Activated T-helper 1 cell treated with anti-CD3 and anti-CD28 coated beads, Interleukin-12 subunit alpha, Interleukin-12 subunit beta, Interleukin-2, Interleukin-4 antibody, amounts not matched to agents 30 ng/mL and 10 ng/mL and 1 ng/mL, durations not matched to agents 14 hours and 24 hours and 36 hours (primary cell): ENCODE data around the gene CARD9. TPM values are rescaled to one million over a fixed set of nuclear protein-coding genes. Genes with fewer than 3 reads are reported as not detected.

Experiments
- DNase-seq: peaks from one replicate; pipeline ENCODE4 v3.0.0; 2021; ENCODE audit warnings: low spot score
- H3K27ac Mint-ChIP-seq: one replicate; pipeline ENCODE4 v1.8.0; 2021; ENCODE audit warnings: mild to moderate bottlenecking, mixed read lengths
- H3K27me3 Mint-ChIP-seq: one replicate; pipeline ENCODE4 v1.8.0; 2022; ENCODE audit warnings: mild to moderate bottlenecking, moderate library complexity, mixed read lengths; ENCODE audit not compliant: insufficient read depth
- H3K36me3 Mint-ChIP-seq: one replicate; pipeline ENCODE4 v1.8.0; 2021; ENCODE audit warnings: low read depth, mixed read lengths
- H3K4me1 Mint-ChIP-seq: one replicate; pipeline ENCODE4 v1.8.0; 2021; ENCODE audit warnings: low read depth, mixed read lengths
- H3K4me3 Mint-ChIP-seq: one replicate; pipeline ENCODE4 v1.8.0; 2021; ENCODE audit warnings: mild to moderate bottlenecking, moderate library complexity, mixed read lengths
- H3K9me3 Mint-ChIP-seq: one replicate; pipeline ENCODE4 v1.8.0; 2021; ENCODE audit warnings: mixed read lengths
- intact Hi-C: fragments of 100-400 bp; cut with micrococcal nuclease; formaldehyde crosslinking; loops from one replicate; pipeline ENCODE4 v1.15.1; 2024
- total RNA-seq: library from RNA; stranded (reverse); gene quantifications from 2 replicates; pipeline ENCODE4 v1.2.3, GENCODE V29; 2022

The CARD9 gene
- total RNA-seq, 1 donor from 2014 or later: 7.1 TPM

DNA sequence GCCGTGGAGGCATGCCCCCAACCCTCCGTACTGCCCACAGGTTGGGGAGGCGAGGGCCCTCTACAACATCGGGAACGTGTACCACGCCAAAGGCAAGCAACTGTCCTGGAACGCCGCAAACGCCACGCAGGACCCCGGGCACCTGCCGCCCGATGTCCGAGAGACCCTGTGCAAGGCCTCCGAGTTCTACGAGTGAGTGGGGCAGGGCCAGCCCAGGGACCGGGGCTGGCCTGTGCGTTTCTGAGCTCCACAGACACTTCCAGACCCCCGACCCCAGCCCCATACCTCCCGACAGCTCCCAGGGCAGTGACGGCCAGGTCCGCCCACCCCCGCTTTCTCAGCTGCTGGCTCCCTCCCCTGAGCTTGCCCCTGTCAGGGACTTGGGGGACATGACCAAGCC lies 36.6 kb downstream of the CARD9 start:
- no peaks in the 10 kb centered on the region for H3K27me3 Mint-ChIP-seq
- no peaks in the 10 kb centered on the region for H3K9me3 Mint-ChIP-seq
- no peaks in the 10 kb centered on the region for H3K4me1 Mint-ChIP-seq
- H3K4me3 Mint-ChIP-seq: no peak overlapping the region
- no peak overlapping the region for H3K27ac Mint-ChIP-seq
- DNase-seq: no peak
- intact Hi-C loops: no loop called here
- no peaks in the 10 kb centered on the region for H3K36me3 Mint-ChIP-seq

DNA sequence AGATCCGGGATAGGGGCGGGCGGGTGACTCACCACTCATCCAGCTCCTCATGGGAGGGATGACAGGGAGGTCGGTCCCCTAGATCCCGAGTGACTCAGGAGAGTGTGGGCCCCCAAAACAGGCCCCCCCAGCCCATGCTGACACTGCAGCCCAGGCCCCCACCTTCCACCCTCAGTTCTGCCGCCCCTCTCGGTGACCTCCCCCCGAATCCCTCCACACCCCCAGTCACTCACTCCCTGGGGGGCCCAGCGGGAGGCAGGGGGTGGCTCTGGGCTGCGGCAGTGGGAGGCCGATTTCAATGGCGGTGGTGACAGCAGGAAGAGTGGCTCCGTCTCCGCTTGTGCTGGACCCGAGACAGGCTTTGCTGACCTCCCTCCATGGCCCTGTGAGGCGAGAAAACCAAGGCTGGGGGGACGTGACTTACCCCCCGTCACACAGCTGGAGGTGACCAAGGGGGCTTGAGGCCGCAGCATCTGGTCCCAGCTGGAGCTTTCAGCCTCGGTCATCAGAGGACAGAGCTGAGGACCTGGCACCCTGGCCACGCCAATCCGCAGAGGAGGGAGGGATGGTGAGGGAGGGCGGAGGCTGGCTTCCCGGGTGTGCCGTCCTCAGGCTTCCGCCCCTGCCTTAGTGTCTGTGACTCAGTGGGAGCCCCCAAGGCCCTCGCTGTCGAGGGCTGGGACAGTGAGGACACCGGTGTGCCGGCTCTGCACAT lies 37.2 kb downstream of the CARD9 start:
- no peak overlapping the region for H3K27ac Mint-ChIP-seq

DNA sequence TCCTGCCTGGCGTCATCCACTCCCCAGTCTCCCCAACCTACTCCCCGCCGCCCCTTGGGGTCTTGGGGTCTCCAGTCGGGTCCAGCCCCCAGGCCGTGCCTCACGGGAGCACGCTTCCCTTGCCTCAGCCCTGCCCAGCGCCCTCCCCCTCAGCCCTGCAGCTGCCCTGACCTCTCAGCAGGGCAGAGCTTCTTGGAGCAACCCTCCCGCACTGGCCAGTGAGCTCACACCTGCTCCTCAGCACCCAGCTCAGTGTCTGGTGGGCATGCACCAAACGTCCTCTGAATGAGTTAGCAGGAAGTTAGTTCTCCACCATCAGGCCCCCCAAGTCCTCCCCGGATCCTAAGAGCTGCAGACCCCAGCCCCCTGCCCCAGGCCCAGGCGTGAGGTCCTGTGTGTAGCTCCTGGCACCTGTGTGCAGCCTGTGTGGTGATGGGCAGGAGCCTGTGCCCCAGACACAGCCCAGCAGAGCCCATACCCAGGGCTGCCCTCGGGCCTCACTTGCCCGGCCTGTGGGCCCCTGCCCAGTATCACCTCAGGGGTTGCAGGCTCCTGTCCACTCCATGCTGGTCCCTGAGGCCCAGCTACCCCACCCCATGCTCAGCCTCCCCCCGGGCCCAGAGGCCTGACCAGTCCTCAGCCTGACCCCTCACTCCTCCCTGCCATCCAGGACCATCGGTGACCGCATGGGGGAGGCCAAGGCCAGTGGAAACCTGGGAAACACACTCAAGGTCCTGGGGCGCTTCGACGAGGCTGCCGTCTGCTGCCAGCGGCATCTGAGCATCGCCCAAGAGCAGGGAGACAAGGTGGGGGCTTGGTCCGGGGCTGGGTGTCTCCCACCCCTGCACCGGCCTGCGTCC lies 37.9 kb downstream of the CARD9 start:
- Mint-ChIP-seq H3K36me3 (no peaks in the 10 kb centered on the region), H3K27ac (no peak overlapping the region), H3K27me3 (no peaks in the 10 kb centered on the region), H3K4me3 (no peak overlapping the region), H3K9me3 (no peaks in the 10 kb centered on the region), H3K4me1 (no peaks in the 10 kb centered on the region)
- intact Hi-C loops: no loop called here
- no peak for DNase-seq

More for the DNA sequence above, 37.2 kb downstream of the CARD9 start:
- no peaks in the 10 kb centered on the region for H3K9me3 Mint-ChIP-seq
- H3K4me3 Mint-ChIP-seq: no peak overlapping the region
- no peaks in the 10 kb centered on the region for H3K4me1 Mint-ChIP-seq
- no peak for DNase-seq
- H3K27me3 Mint-ChIP-seq: no peaks in the 10 kb centered on the region
- intact Hi-C loops: no loop called here
- H3K36me3 Mint-ChIP-seq: no peaks in the 10 kb centered on the region

DNA sequence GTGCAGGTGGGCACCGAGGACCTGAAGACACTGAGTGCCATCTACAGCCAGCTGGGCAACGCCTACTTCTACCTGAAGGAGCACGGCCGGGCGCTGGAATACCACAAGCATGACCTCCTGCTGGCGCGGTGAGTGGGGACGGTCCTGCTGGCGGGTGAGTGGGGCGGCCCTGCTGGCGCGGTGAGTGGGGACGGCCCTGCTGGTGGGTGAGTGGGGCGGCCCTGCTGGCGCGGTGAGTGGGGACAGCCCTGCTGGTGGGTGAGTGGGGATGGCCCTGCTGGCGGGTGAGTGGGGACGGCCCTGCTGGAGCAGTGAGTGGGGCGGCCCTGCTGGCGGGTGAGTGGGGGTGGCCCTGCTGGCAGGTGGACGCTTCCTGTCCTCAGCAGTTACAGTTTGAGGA lies 38.9 kb downstream of the CARD9 start:
- H3K36me3 Mint-ChIP-seq: no peaks in the 10 kb centered on the region
- H3K27me3 Mint-ChIP-seq: no peaks in the 10 kb centered on the region
- no peak overlapping the region for H3K4me3 Mint-ChIP-seq
- no peak overlapping the region for H3K27ac Mint-ChIP-seq
- DNase-seq: no peak
- no peaks in the 10 kb centered on the region for H3K4me1 Mint-ChIP-seq
- H3K9me3 Mint-ChIP-seq: no peaks in the 10 kb centered on the region
- intact Hi-C loops: no loop called here

DNA sequence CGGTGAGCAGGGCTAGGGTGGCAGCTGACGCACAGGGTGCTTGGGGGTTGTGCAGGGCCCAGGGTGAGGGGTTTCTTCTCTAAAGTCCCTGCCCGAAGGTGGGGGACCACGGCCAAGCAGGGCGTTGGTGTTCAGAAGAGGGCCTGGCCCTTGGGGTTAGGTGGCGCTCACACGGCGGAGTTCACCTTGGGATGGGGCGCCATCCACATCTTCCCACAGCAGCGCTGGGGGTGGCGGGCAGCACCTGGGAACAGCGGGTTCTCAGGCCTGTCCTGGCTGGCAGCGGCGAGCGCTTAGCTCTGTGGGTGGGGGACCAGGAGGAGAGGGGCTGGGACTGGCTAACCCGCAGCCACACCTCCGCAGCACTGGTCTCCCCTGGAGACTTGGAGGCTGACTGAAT lies 40.0 kb downstream of the CARD9 start:
- Mint-ChIP-seq H3K27me3 (no peaks in the 10 kb centered on the region), H3K9me3 (no peaks in the 10 kb centered on the region), H3K4me3 (no peak overlapping the region), H3K27ac (no peak overlapping the region), H3K36me3 (no peaks in the 10 kb centered on the region), H3K4me1 (no peaks in the 10 kb centered on the region)
- DNase-seq: no peak
- intact Hi-C loops: no loop called here

DNA sequence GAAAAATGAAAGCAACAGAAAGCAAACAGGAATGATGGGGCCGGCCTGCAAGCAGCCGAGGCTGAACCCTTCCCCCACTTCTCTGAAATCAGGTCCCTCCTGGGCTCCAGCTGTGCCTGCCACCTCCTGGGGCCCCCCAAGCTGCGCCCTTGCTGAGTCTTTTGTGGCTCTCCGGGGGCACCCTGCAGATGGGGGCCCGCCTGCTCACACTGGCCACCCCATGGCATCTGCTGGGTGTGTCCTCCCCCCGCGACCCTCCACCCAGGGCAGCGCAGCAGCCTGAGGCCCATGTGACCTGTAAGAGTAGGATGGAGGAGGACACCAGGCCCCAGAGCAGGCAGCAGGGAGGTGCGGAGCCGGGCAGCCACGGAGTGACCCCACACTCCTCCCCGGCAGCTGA lies 40.4 kb downstream of the CARD9 start:
- DNase-seq: no peak
- Mint-ChIP-seq H3K36me3 (no peaks in the 10 kb centered on the region), H3K4me1 (no peaks in the 10 kb centered on the region), H3K27ac (no peak overlapping the region), H3K27me3 (no peaks in the 10 kb centered on the region), H3K4me3 (no peak overlapping the region), H3K9me3 (no peaks in the 10 kb centered on the region)
- intact Hi-C loops: no loop called here

DNA sequence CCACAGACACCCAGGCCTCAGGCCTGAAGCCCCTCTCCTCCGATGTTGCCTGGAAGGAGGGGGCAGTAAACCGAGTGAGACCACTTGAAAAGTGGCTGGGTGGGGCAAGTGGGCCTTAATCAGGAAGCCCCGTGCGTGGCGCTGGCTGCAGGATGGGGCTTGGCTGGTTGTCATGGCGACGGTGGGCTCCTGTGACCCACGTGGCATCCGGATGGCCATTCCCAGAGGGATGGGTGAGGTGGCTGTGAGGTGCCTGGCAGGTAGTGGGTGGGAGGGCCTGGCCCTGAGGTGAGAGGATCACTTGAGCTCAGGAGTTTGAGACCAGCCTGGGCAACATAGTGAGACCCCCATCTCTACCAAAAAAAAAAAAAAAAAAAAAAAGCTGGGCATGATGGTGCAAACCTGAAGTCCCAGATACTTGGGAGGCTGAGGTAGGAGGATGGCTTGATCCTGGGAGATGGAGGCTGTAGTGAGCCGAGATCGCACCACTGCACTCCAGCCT lies 40.9 kb downstream of the CARD9 start:
- Mint-ChIP-seq H3K36me3 (no peaks in the 10 kb centered on the region), H3K27me3 (no peaks in the 10 kb centered on the region), H3K4me3 (no peak overlapping the region), H3K27ac (no peak overlapping the region), H3K4me1 (no peaks in the 10 kb centered on the region), H3K9me3 (no peaks in the 10 kb centered on the region)
- no peak for DNase-seq
- intact Hi-C loops: no loop called here

DNA sequence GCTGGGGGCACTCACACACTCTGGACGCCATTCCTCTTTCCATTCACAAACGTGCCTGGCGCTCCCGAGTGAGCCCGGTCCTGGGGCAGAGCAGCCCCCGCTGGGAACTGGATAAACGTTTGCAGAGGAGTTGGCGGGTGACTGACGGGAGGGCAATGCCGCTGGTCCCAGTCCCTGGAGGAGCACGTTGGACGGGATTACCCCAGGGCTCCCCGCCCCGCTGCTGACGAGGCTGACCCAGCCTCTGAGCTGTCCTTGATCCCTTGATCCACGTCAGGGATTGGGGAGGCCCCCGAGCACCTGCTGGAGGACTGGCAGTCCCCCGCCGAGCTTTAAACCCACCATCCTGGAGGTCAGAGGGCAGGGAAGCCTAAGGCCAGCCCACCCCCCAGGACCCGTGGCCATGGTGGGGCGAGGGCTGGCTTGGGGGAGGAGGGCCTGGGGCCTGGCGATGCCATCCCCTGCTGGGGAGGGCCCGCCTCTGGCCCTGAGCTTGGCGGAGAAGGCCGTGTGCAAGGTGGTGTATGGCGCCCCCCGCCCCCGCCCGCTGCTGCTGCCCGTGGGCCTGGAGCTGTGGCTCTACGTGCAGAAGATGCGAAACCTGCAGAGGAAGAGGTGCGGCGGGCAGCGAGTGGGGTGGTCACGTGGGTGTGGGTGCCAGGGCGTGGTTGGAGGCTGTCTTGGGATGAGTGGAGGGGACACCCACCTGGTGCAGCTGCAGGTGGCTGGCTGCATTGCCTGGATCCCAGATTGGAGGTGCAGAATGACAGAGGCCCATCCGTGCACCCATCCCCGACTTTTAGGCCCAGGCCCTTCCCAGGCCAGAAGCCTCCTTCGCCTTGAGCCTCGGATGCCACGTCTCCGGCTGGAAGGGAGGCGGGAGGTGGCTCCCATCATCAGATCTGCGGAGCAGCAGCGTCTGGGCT lies 41.6 kb downstream of the CARD9 start:
- H3K4me1 Mint-ChIP-seq: no peaks in the 10 kb centered on the region
- no peaks in the 10 kb centered on the region for H3K36me3 Mint-ChIP-seq
- no peak overlapping the region for H3K27ac Mint-ChIP-seq
- no peaks in the 10 kb centered on the region for H3K9me3 Mint-ChIP-seq
- no peak for DNase-seq
- H3K27me3 Mint-ChIP-seq: no peaks in the 10 kb centered on the region
- intact Hi-C loops: no loop called here
- H3K4me3 Mint-ChIP-seq: no peak overlapping the region

DNA sequence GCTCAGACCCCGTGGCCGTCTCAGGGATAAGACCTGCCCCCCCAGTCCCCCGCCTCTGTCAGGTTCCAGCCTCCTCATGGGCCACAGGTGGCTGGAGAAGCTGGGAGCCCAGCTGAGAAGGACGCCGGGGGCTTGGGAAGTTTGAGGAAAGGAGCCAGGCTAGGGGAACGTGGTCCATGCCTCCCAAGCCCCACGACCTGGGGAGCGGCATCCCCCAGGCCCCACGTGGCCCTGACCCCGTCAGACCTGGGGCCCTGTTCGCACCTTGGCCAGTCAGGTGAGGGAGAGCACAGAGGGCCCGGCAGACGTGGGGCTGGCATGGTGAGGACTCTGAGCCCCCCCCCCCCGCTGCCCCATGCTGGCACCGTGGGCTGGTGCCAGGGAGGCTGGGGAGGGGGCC lies 42.4 kb downstream of the CARD9 start:
- Mint-ChIP-seq H3K36me3 (no peaks in the 10 kb centered on the region), H3K4me1 (no peaks in the 10 kb centered on the region), H3K27ac (no peak overlapping the region), H3K27me3 (no peaks in the 10 kb centered on the region), H3K4me3 (no peak overlapping the region), H3K9me3 (no peaks in the 10 kb centered on the region)
- no peak for DNase-seq
- intact Hi-C loops: no loop called here

DNA sequence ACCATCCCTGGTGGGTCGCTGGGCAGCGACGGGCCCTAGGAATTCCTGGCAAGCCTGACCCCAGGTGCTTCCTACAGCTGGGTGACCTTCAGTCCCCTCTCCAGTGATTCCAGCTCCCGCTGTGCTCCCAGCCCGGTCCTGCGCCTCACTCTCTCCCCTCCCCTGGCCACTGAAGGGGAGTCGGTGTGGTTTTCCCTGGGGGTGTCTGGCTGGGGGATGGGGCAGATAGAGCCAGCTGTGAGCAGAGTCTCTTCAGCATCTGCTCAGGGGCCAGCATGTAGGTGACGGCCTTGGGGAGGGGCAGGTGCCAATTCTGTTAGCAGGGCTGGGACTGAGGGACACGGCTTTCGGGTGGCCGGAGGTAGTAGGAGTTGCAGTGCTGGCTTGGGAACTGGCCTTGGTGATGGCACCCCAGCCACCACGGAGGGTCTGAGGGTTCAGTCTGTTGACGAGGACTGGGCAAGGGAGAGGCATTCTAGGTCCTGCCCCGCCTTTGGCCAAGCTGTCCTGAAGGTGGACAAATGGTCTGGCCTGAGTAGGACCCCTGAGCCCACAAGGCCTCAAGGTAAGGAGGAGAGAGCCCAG lies 43.0 kb downstream of the CARD9 start:
- H3K4me3 Mint-ChIP-seq: no peak overlapping the region
- DNase-seq: no peak
- no peaks in the 10 kb centered on the region for H3K27me3 Mint-ChIP-seq
- H3K27ac Mint-ChIP-seq: no peak overlapping the region
- intact Hi-C loops: no loop called here
- H3K9me3 Mint-ChIP-seq: no peaks in the 10 kb centered on the region
- H3K36me3 Mint-ChIP-seq: no peaks in the 10 kb centered on the region
- no peaks in the 10 kb centered on the region for H3K4me1 Mint-ChIP-seq

DNA sequence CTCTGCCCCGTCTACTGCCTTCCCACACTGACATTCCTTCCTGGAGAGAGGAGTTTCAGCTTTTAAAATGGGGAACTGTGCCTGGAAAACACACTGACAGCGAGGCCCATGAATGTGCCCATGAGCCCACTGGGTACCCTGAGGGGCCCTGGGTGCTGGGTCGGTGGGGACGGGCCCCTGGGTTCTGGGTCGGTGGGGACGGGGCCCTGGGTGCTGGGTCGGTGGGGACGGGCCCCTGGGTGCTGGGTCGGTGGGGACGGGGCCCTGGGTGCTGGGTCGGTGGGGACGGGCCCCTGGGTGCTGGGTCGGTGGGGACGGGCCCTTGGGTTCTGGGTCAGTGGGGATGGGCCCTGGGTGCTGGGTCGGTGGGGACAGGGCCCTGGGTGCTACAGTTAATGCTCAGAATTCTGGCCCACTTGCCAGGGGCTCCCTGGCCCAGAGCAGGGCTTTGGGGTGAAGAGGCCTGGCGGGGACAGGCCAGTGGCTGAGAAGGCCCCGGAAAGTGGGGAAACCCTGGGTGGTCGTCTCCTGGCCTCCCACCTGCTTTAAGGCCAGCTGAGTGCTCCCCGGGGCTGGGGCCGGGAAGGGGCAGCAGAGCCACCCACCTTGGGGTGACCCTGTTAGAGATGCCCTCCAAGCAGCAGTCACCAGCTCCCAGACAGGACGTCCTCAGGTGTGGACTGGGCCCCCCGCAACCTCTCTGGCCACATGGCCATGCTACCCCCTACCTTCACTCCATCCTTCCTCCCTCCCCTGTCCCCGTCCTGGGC lies 43.6 kb downstream of the CARD9 start:
- H3K27me3 Mint-ChIP-seq: no peaks in the 10 kb centered on the region
- H3K9me3 Mint-ChIP-seq: no peaks in the 10 kb centered on the region
- H3K36me3 Mint-ChIP-seq: no peaks in the 10 kb centered on the region
- H3K4me3 Mint-ChIP-seq: no peak overlapping the region
- intact Hi-C loops: no loop called here
- no peaks in the 10 kb centered on the region for H3K4me1 Mint-ChIP-seq
- no peak for DNase-seq
- H3K27ac Mint-ChIP-seq: no peak overlapping the region

DNA sequence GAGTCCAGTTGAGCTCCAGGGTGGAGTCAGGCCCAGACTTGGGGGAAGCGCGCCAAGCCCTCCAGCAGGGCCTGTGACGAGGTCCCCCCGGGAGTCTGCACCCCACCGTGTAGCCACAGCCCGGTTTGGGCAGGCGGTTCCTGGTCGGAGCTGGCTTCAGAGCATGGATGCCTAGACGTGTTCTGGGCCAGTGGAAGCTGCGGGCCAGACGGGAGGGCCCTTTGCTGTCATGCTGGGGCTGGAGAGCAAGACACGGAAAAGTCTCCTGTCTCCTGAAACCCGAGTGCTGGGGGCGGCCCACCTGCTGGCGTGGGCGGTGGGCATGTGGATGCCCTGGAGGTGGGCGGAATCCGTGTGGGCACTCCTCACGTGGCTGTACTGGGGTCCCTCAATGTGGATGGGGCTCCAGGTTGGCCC lies 44.2 kb downstream of the CARD9 start:
- no peaks in the 10 kb centered on the region for H3K9me3 Mint-ChIP-seq
- H3K27ac Mint-ChIP-seq: no peak overlapping the region
- no peaks in the 10 kb centered on the region for H3K4me1 Mint-ChIP-seq
- intact Hi-C loops: no loop called here
- H3K27me3 Mint-ChIP-seq: no peaks in the 10 kb centered on the region
- H3K36me3 Mint-ChIP-seq: no peaks in the 10 kb centered on the region
- peak overlapping the region; percentile 61 for H3K4me3 Mint-ChIP-seq
- DNase-seq: no peak
